GM18861 (cell line): ENCODE results near the gene AATK.

Source experiments
- ATAC-seq: cut with Tn5 transposase; IDR thresholded peaks from one replicate; pipeline ENCODE4 v1.9.1; 2021; ENCODE audit not compliant: unreplicated experiment

AATK gene

GRCh38 chr17:81166033-81166492, at the start of gene AATK:
TSS of gene AATK (minus strand) at chr17:81166221. CDS start at chr17:81165992, 229 bp downstream.
- ATAC-seq = no peak

DNA sequence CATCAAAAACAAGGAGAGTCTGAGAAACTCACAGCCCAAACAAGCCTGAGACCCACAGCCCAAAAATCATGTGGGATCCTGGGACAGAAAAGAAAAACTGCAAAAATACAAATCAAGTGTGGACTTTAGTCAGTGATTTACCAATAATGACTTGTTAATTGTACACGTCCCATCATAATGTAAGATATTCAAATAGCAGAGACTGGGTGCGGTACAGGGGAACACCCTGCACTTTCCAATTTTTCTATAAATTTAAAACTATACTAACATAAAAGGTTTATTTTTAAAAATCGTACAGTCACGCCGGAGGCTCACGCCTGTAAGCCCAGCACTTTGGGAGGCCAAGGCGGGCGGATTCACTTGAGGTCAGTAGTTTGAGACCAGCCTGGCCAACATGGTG, 48.0 kb upstream of the AATK start:
- ATAC-seq = no peak

- ATAC-seq = no peak
Observed at GRCh38 chr17:81212365-81212764, 46.3 kb upstream of the AATK start.

- ATAC-seq = no peak
Observed at GRCh38 chr17:81210868-81211267, 44.8 kb upstream of the AATK start.

DNA sequence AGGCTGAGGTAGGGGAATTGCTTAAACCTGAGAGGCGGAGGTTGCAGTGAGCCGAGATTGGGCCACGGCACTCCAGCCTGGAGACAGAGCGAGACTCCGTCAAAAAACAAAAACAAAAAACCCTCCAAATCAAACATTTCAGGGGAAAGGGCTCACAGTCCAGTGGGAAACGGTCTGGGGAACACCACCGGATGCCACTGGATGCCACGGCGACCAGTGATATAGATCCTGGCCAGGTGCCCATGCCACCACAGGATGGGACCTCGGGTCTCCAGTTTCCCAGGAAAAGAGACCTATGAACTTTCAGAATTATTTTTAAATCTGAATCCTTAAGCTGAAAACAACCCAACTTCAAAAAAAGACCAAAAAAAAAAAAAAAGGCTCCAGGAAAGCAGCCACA, 44.4 kb upstream of the AATK start:
- no peak for ATAC-seq

GRCh38 chr17:81209141-81209540, 43.1 kb upstream of the AATK start:
- no peak for ATAC-seq

DNA sequence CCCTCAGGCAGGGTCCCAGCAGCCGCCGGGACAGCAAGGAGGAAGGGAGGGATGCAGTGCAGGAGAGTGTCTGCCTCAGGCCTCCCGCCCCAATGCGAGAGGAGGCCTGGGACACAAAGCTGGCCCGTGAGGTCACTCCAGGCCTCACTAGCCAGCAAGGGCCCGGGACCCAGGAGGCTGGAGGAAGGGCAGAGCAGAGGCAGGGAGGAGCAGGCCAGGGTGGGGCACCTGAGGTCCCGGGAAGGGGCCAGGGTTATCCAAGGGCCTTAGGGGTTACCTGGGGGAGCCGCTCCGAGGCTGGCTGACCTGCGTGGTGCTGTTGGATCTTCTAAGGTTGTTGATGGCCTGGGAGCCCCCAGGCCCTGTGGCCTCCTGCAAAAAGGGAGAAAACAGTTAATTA, 42.6 kb upstream of the AATK start:
- ATAC-seq = no peak

GRCh38 chr17:81207610-81208581, 41.9 kb upstream of the AATK start:
- ATAC-seq = no peak

DNA sequence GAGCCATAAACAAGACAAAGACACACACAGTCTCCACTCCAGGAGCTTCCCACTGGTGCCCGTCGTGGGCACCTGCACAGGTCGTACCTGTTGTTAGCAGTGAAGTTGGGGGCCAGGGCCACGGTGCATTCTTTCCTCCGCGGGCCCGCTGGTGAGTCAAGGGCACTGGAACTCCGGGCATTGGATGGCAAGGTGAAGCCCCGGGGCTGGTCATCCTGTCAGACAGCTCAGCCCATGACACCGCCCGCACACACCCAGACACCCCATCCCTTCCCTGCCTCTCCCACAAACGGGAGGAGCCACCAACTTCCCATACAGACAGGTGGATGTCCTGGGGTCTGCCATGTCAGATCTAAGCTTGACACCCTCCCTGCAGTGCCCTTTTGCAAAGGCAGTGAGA, 40.6 kb upstream of the AATK start:
- ATAC-seq = no peak

GRCh38 chr17:81206166-81206565, 40.1 kb upstream of the AATK start:
- ATAC-seq = no peak

- ATAC-seq = no peak
Observed at GRCh38 chr17:81204578-81204977, 38.6 kb upstream of the AATK start.

GRCh38 chr17:81203136-81203535, 37.1 kb upstream of the AATK start:
- no peak for ATAC-seq

DNA sequence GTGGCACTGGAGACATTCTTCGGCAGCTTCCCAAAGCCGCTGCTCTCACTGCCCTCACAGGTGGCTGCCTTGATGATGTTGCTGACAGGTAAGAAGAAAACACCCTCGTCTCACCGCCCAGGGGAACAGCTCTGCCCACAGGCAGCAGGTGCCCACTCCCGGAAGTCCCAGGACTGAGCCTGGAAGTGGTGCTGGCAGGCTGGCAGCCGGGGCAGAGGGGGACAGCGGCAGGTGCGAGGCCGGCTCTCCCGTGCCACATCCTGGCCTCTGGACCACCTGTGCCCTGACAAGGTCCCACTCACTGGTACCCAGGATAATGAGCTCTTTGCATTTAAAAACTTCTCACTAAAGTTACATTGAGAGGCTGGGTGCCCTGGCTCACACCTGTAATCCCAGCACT, 36.3 kb upstream of the AATK start:
- ATAC-seq = no peak

DNA sequence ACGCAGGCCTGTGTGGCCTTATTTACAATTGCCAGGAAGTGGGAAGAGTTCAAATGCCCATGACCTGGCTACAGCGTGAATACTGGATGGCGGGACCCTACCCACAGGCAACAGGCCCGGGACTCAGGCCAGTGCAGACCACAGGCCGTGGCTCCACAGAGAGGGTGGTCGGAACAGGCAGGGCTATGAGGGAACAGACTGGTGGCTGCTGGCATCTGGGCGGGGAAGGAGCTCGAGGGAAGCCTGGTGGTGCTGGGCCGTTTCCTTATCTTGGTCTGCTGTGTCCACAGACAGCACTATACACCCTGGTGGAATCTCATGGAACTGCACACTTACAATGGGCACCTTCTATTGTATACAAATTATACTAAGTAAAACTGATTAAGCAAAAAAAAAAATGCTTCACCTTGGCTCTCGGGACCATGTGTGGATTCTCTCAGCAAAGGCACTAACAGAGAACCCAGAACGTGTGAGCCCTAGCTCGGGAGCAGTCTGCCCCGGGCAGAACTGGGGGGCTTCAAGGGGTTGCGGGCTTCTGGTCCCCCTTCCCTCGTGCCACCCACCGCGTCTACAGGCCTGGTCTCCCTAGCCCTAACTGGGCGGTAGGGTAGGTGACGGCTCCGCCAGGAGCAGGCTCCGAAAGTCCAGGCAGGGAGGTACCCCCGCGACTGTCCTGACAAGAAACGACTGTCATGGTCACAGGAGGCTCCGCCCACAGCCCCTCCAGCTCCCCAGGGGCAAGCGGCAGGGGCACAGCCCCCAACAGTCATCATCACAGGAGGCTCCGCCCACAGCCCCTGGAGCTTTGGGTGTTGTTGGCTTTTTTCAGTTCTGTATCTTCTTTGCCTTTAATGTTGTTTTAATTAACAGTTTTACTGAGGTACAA, 34.9 kb upstream of the AATK start:
- no peak for ATAC-seq

DNA sequence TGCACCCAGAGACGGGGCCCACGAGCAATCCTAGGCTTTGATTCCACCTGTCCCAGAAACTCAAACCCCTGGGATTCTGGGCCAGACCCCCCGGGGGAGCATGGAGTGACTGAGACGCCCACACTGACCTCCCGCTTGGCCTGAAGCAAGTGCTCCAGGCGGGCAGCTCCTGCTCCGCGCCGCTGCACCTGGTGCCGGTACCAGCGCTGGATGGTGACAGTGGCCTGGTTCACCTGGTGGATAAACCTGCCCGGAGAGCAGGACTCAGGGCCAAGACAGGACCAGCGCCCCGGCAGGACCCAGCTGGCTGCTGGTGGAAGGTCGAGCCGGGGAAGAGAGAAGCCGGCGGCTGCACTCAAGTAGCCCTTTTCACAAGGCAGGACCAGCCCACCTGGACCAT, 34.2 kb upstream of the AATK start:
- ATAC-seq = no peak

- ATAC-seq = no peak
Observed at GRCh38 chr17:81199482-81199830, 33.4 kb upstream of the AATK start.

GRCh38 chr17:81198826-81199481, 32.9 kb upstream of the AATK start:
- no peak for ATAC-seq

- no peak for ATAC-seq
Observed at GRCh38 chr17:81197831-81198490, 31.9 kb upstream of the AATK start.

- no peak for ATAC-seq
Observed at GRCh38 chr17:81197409-81197795, 31.4 kb upstream of the AATK start.

DNA sequence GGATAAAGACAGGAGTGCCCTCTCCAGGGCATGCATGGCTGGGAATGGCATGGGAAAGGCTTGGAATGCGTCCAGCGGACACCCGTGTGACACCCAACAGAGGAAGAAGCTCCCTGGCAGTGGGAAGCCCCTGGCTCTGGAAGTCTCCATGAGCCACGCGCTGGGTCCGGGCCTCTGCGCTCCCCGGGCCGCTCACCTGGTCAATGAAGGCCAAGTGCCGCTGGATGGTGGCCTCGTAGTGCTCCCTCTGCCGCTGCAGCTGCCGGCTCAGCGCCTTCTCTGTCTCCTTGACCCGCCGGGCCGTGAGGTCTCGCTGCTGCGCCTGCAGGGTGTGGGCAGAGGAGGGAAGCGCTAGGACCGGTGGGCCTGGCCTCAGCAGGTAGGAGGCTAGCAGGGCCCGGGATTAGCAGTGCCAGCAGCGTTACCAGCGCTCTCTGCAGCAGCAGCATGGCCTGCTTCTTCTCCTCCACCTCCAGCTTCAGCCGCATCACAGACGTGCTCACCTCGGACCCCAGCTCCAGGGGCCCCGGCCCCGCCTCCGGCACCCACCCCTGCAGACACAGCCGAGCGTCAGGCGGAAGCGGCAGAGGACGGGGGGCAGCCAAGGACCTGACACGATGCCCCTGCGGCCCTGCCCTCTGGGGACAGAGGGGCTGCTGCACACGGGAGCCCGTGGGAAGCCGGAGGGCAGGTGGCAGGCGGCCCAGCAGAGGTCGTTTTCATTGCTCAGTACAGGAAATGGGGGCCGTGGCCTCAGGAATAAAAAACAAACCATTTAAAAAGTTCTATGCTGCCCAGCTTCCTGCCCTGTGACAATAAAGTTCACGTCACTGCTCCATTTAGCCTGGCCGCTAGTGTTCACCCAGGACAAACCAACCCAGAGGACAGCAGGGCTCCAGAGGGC, 30.7 kb upstream of the AATK start:
- no peak for ATAC-seq
